HepG2 (cell line): Measurements from ENCODE around the gene CNTNAP1. TPM values are rescaled to one million over a fixed set of nuclear protein-coding genes. Genes with fewer than 3 reads are reported as not detected.

Experiments
- DNMT3B ChIP-seq: conservative IDR thresholded peaks from 2 replicates; pipeline ENCODE4 v1.6.1; 2016; ENCODE audit warnings: missing biosample characterization, control low read depth
- HES4 ChIP-seq: sonication (generic); formaldehyde crosslinking; IDR thresholded peaks from 2 replicates; pipeline ENCODE4 v1.9.0; 2021; ENCODE audit warnings: mild to moderate bottlenecking, missing genetic modification reagents, borderline replicate concordance
- KLF9 ChIP-seq: IDR thresholded peaks from 2 replicates; pipeline ENCODE4 v1.6.1; 2016; ENCODE audit warnings: low read depth
- SIN3A ChIP-seq: IDR thresholded peaks from 2 replicates; pipeline ENCODE4 v1.6.1; 2011; ENCODE audit warnings: low read depth, mild to moderate bottlenecking, control low read depth, low read length, borderline replicate concordance
- TCF7L2 ChIP-seq: IDR thresholded peaks from 2 replicates; pipeline ENCODE4 v1.6.1; 2011; ENCODE audit warnings: mild to moderate bottlenecking, low read depth, low read length, moderate library complexity
- TMF1 ChIP-seq: sonication (generic); formaldehyde crosslinking; IDR thresholded peaks from 2 replicates; pipeline ENCODE4 v1.8.1; 2022; ENCODE audit warnings: low read depth, missing genetic modification reagents
- ZBTB21 ChIP-seq: sonication (generic); formaldehyde crosslinking; IDR thresholded peaks from 2 replicates; pipeline ENCODE4 v1.4.0; 2020; ENCODE audit warnings: missing genetic modification reagents
- ZNF337 ChIP-seq: sonication (generic); formaldehyde crosslinking; IDR thresholded peaks from 2 replicates; pipeline ENCODE4 v1.5.1; 2020; ENCODE audit warnings: missing genetic modification reagents, low read depth, mild to moderate bottlenecking, borderline replicate concordance
- ZNF496 ChIP-seq: sonication (generic); formaldehyde crosslinking; IDR thresholded peaks from 2 replicates; pipeline ENCODE4 v1.8.1; 2023; ENCODE audit warnings: mild to moderate bottlenecking, moderate library complexity, missing genetic modification reagents; ENCODE audit not compliant: insufficient replicate concordance
- ZNF598 ChIP-seq: sonication (generic); formaldehyde crosslinking; IDR thresholded peaks from 2 replicates; pipeline ENCODE4 v1.5.1; 2020; ENCODE audit warnings: mild to moderate bottlenecking, missing genetic modification reagents, borderline replicate concordance
- ZNF644 ChIP-seq: IDR thresholded peaks from 2 replicates; pipeline ENCODE4 v1.6.1; 2016; ENCODE audit warnings: low read depth
- ZNF766 ChIP-seq: sonication (generic); formaldehyde crosslinking; IDR thresholded peaks from 2 replicates; pipeline ENCODE4 v1.5.0; 2020; ENCODE audit warnings: missing genetic modification reagents, borderline replicate concordance
- ZNF773 ChIP-seq: sonication (generic); formaldehyde crosslinking; IDR thresholded peaks from 2 replicates; pipeline ENCODE4 v1.4.0; 2020; ENCODE audit warnings: missing genetic modification reagents, borderline replicate concordance
- polyA plus RNA-seq, 8 experiments: library from polyadenylated mRNA; depleted of rRNA in 3 of 8; stranded (reverse) in 7 of 8; unstranded in 1 of 8; fragments of >200 nt; fragmentation: Illumina TruSeq in 4 of 8; extraction: Trizol in 4 of 8; gene quantifications; 2 replicates each; pipeline versions ENCODE4 v1.2.1 to v1.2.3, GENCODE V29; 2011 to 2016; ENCODE audit warnings: low read depth in 4 of 8, missing spikeins in 1 of 8, mixed read lengths in 1 of 8; ENCODE audit not compliant: insufficient read depth in 1 of 8
- total RNA-seq, 5 experiments: library from RNA; depleted of rRNA; stranded (reverse); fragments of >200 nt; fragmentation: Illumina TruSeq; extraction: Trizol; gene quantifications; 2 replicates each; pipeline ENCODE4 v1.2.3, GENCODE V29; 2016; ENCODE audit warnings: low read depth in 1 of 5
- TF ChIP-seq, protein P1 (sequence below): IDR thresholded peaks from 2 replicates; pipeline ENCODE4 v1.6.1; 2016; ENCODE audit warnings: missing compliant biosample characterization, missing genetic modification reagents, borderline replicate concordance
- TF ChIP-seq, protein P2 (sequence below): IDR thresholded peaks from 2 replicates; pipeline ENCODE4 v1.6.1; 2016; ENCODE audit warnings: mild to moderate bottlenecking
- TF ChIP-seq, protein P3 (sequence below): sonication (generic); formaldehyde crosslinking; IDR thresholded peaks from 2 replicates; pipeline ENCODE4 v1.8.1; 2022; ENCODE audit warnings: mild to moderate bottlenecking, missing genetic modification reagents
- TF ChIP-seq, protein P4 (sequence below): sonication (generic); formaldehyde crosslinking; IDR thresholded peaks from 2 replicates; pipeline ENCODE4 v1.4.0; 2020; ENCODE audit warnings: mild to moderate bottlenecking, missing genetic modification reagents
- TF ChIP-seq, protein P5 (sequence below): sonication (generic); formaldehyde crosslinking; conservative IDR thresholded peaks from 2 replicates; pipeline ENCODE4 v1.4.0; 2020; ENCODE audit warnings: missing genetic modification reagents
- TF ChIP-seq, protein P6 (sequence below): sonication (generic); formaldehyde crosslinking; IDR thresholded peaks from 2 replicates; pipeline ENCODE4 v1.5.1; 2020; ENCODE audit warnings: missing genetic modification reagents, mild to moderate bottlenecking, borderline replicate concordance
- TF ChIP-seq, protein P7 (sequence below): IDR thresholded peaks from 2 replicates; pipeline ENCODE4 v1.6.1; 2018; ENCODE audit warnings: missing genetic modification reagents, mild to moderate bottlenecking, missing compliant biosample characterization

Gene CNTNAP1
- total and polyA plus RNA-seq, 2 of the 13 experiments (the other 11 are each of a cell fraction or from before 2014, with no cell fraction given) = 4.5 to 7.7 TPM

DNA sequence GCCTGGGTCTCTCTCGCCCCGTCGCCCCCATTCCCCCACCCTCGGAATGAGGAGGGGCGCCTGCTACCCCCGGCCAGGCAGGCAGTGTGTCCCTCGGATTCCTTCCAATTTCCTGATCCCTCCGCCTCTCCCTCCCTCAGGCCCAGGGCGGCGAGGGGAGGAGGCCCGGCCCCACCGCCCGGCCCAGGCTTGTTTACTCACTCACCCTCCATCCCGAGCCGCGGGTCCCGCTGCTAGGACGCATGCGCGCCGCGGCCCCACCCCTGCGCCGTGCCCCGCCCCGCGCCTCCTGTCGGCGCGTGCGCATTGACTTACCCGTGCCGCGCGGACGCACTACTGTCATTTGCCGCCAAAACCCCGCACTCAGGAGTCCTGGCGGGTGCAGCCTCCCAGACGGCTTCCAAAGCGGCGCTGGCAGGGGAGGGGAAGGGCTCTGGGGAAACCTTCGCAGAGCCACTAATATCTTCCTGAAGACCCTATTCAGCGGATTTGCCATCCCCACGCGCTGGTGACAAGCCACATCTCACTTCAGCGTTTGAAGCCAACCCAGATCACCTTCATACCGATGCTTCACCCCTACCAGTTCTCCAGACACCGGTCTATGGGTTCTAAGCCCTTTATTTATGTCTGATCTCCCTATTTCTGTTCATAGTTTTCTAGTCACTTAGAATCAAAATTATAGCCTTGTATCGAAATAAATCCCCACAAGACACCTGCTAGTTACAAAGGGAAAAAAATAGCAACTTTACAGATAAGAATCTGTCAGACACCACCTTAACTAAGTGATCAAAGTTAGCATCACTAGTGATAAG lies 62.7 kb downstream of the CNTNAP1 start, which contains the start of gene EZH1 (continued):
- no peak for TF ChIP-seq SIN3A
- peak; percentile 60; the same call in 1 of the 2 replicates for TF ChIP-seq ZNF598
- TF ChIP-seq ZNF766 (CRISPR knock-in tag) = peak; percentile 97
- TF ChIP-seq KLF9 (CRISPR knock-in tag) = peak; percentile 30; the same call in 1 of the 2 replicates
- TF ChIP-seq ZNF773 (CRISPR knock-in tag) = no peak
- TF ChIP-seq, protein P1, sequence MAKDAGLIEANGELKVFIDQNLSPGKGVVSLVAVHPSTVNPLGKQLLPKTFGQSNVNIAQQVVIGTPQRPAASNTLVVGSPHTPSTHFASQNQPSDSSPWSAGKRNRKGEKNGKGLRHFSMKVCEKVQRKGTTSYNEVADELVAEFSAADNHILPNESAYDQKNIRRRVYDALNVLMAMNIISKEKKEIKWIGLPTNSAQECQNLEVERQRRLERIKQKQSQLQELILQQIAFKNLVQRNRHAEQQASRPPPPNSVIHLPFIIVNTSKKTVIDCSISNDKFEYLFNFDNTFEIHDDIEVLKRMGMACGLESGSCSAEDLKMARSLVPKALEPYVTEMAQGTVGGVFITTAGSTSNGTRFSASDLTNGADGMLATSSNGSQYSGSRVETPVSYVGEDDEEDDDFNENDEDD = peak; percentile 100
- no peak for TF ChIP-seq DNMT3B
- TF ChIP-seq, protein P2, sequence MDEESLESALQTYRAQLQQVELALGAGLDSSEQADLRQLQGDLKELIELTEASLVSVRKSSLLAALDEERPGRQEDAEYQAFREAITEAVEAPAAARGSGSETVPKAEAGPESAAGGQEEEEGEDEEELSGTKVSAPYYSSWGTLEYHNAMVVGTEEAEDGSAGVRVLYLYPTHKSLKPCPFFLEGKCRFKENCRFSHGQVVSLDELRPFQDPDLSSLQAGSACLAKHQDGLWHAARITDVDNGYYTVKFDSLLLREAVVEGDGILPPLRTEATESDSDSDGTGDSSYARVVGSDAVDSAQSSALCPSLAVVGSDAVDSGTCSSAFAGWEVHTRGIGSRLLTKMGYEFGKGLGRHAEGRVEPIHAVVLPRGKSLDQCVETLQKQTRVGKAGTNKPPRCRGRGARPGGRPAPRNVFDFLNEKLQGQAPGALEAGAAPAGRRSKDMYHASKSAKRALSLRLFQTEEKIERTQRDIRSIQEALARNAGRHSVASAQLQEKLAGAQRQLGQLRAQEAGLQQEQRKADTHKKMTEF (CRISPR knock-in tag) = peak; percentile 91
- TF ChIP-seq ZNF337 (CRISPR knock-in tag) = 0 out of 2 replicates have a peak, but pooled peaks have one; percentile 32
- TF ChIP-seq ZNF496 (CRISPR knock-in tag) = no peak
- TF ChIP-seq ZNF644 (CRISPR knock-in tag) = no peak
- peak; percentile 97 for TF ChIP-seq TMF1
- TF ChIP-seq, protein P3, sequence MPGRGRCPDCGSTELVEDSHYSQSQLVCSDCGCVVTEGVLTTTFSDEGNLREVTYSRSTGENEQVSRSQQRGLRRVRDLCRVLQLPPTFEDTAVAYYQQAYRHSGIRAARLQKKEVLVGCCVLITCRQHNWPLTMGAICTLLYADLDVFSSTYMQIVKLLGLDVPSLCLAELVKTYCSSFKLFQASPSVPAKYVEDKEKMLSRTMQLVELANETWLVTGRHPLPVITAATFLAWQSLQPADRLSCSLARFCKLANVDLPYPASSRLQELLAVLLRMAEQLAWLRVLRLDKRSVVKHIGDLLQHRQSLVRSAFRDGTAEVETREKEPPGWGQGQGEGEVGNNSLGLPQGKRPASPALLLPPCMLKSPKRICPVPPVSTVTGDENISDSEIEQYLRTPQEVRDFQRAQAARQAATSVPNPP (CRISPR knock-in tag) = peak; percentile 81; the same call in 1 of the 2 replicates
- TF ChIP-seq TCF7L2 = no peak
- TF ChIP-seq, protein P4, sequence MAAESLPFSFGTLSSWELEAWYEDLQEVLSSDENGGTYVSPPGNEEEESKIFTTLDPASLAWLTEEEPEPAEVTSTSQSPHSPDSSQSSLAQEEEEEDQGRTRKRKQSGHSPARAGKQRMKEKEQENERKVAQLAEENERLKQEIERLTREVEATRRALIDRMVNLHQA (CRISPR knock-in tag) = no peak
- no peak for TF ChIP-seq ZBTB21 (CRISPR knock-in tag)
- TF ChIP-seq, protein P5, sequence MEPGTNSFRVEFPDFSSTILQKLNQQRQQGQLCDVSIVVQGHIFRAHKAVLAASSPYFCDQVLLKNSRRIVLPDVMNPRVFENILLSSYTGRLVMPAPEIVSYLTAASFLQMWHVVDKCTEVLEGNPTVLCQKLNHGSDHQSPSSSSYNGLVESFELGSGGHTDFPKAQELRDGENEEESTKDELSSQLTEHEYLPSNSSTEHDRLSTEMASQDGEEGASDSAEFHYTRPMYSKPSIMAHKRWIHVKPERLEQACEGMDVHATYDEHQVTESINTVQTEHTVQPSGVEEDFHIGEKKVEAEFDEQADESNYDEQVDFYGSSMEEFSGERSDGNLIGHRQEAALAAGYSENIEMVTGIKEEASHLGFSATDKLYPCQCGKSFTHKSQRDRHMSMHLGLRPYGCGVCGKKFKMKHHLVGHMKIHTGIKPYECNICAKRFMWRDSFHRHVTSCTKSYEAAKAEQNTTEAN = 0 out of 2 replicates have a peak, but pooled peaks have one; percentile 57
- TF ChIP-seq HES4 (CRISPR knock-in tag) = peak; percentile 72; the same call in 1 of the 2 replicates
- TF ChIP-seq, protein P6, sequence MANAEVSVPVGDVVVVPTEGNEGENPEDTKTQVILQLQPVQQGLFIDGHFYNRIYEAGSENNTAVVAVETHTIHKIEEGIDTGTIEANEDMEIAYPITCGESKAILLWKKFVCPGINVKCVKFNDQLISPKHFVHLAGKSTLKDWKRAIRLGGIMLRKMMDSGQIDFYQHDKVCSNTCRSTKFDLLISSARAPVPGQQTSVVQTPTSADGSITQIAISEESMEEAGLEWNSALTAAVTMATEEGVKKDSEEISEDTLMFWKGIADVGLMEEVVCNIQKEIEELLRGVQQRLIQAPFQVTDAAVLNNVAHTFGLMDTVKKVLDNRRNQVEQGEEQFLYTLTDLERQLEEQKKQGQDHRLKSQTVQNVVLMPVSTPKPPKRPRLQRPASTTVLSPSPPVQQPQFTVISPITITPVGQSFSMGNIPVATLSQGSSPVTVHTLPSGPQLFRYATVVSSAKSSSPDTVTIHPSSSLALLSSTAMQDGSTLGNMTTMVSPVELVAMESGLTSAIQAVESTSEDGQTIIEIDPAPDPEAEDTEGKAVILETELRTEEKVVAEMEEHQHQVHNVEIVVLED (CRISPR knock-in tag) = peak; percentile 86
- TF ChIP-seq, protein P7, sequence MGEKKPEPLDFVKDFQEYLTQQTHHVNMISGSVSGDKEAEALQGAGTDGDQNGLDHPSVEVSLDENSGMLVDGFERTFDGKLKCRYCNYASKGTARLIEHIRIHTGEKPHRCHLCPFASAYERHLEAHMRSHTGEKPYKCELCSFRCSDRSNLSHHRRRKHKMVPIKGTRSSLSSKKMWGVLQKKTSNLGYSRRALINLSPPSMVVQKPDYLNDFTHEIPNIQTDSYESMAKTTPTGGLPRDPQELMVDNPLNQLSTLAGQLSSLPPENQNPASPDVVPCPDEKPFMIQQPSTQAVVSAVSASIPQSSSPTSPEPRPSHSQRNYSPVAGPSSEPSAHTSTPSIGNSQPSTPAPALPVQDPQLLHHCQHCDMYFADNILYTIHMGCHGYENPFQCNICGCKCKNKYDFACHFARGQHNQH (CRISPR knock-in tag) = peak; percentile 79
